CD4-positive, alpha-beta T cell treated with Interleukin-4 for 4 hours (primary cell): ENCODE measurements around the gene DDX23.
"Not testable (repeated sequence)": the region's sequence is repeated elsewhere in the genome, so short reads cannot be mapped to it uniquely, and the experiment has no call there.

Experiments used
- DNase-seq: peaks from one replicate; pipeline ENCODE4 v3.0.0-alpha.2; 2020

The DDX23 gene

GRCh38 chr12:48851883-48852733, at the start of gene DDX23:
Gene DDX23 (minus strand): TSS chr12:48852163. CDS start chr12:48845782, 6,381 bp downstream.
- peak; percentile 94 for DNase-seq

GRCh38 chr12:48901278-48901677, 49.3 kb upstream of the DDX23 start:
- no peak for DNase-seq

GRCh38 chr12:48899651-48900050, 47.7 kb upstream of the DDX23 start:
- DNase-seq: no peak

GRCh38 chr12:48894271-48894670, 42.3 kb upstream of the DDX23 start:
- DNase-seq: no peak

GRCh38 chr12:48890657-48891418, 38.9 kb upstream of the DDX23 start:
- DNase-seq: peak; percentile 60

GRCh38 chr12:48889679-48890078, 37.7 kb upstream of the DDX23 start:
- no peak for DNase-seq

- DNase-seq: no peak
Measured at GRCh38 chr12:48883305-48884161, 31.6 kb upstream of the DDX23 start.

GRCh38 chr12:48882972-48883304, 31.0 kb upstream of the DDX23 start:
- DNase-seq: no peak

GRCh38 chr12:48882315-48882687, 30.3 kb upstream of the DDX23 start:
- DNase-seq: no peak

GRCh38 chr12:48881686-48882314, 29.8 kb upstream of the DDX23 start:
- DNase-seq: no peak

GRCh38 chr12:48880647-48881046, 28.7 kb upstream of the DDX23 start:
- no peak for DNase-seq

- DNase-seq: no peak
Measured at GRCh38 chr12:48878548-48878947, 26.6 kb upstream of the DDX23 start.

GRCh38 chr12:48875944-48876515, 24.1 kb upstream of the DDX23 start:
- no peak for DNase-seq

- not testable (repeated sequence) for DNase-seq
Measured at GRCh38 chr12:48873534-48873933, 21.6 kb upstream of the DDX23 start.

- DNase-seq: no peak
Measured at GRCh38 chr12:48873096-48873495, 21.1 kb upstream of the DDX23 start.

GRCh38 chr12:48869191-48869590, 17.2 kb upstream of the DDX23 start:
- DNase-seq: no peak

GRCh38 chr12:48868451-48868850, 16.5 kb upstream of the DDX23 start:
- no peak for DNase-seq

GRCh38 chr12:48866052-48866711, 14.2 kb upstream of the DDX23 start:
- DNase-seq: no peak

- peak; percentile 94 for DNase-seq
Measured at GRCh38 chr12:48865281-48866051, 13.5 kb upstream of the DDX23 start, which contains the start of gene RND1. Gene RND1 (minus strand): TSS chr12:48865870. CDS start chr12:48865767, 103 bp downstream.

- no peak for DNase-seq
Measured at GRCh38 chr12:48863291-48863690, 11.3 kb upstream of the DDX23 start.

GRCh38 chr12:48862760-48863159, 10.8 kb upstream of the DDX23 start:
- no peak for DNase-seq
